ENCODE data around the gene DCC.

Gene DCC

GRCh38 chr18:52422985-52423601, 83.1 kb downstream of the DCC start:
- Histone ChIP-seq H3K27ac (no peak overlapping the region), H3K79me2 (no peaks in the 10 kb centered on the region), H3K9me3 (ENCODE audit: control insufficient read depth, low read length) (peaks cover 2% of the 10 kb centered on the region), H3K36me3 (ENCODE audit: control insufficient read depth, insufficient read depth, low read length) (no peaks in the 10 kb centered on the region), H3K27me3 (ENCODE audit: control insufficient read depth, insufficient read depth, low read length) (no peaks in the 10 kb centered on the region), H2AFZ (no peak overlapping the region), H3K4me3 (ENCODE audit: low read depth, low read length) (no peak overlapping the region), H3K9ac (no peak overlapping the region), H3K4me1 (no peaks in the 10 kb centered on the region), H3K4me2 (ENCODE audit: low read length) (no peak overlapping the region)
- no peak for TF ChIP-seq CTCF (IDR thresholded peaks at IDR 0.05)

- H3K27ac ChIP-seq = no peak overlapping the region
- H3K4me3 ChIP-seq (ENCODE audit: low read depth, low read length) = no peak overlapping the region
- no peak overlapping the region for H3K9ac ChIP-seq
- no peak overlapping the region for H3K4me2 ChIP-seq (ENCODE audit: low read length)
- TF ChIP-seq CTCF (IDR thresholded peaks at IDR 0.05) = no peak
- H3K9me3 ChIP-seq (ENCODE audit: control insufficient read depth, low read length) = peaks cover 2% of the 10 kb centered on the region
- H2AFZ ChIP-seq = no peak overlapping the region
- H3K27me3 ChIP-seq (ENCODE audit: control insufficient read depth, insufficient read depth, low read length) = no peaks in the 10 kb centered on the region
- no peaks in the 10 kb centered on the region for H3K4me1 ChIP-seq
- no peaks in the 10 kb centered on the region for H3K36me3 ChIP-seq (ENCODE audit: control insufficient read depth, insufficient read depth, low read length)
- no peaks in the 10 kb centered on the region for H3K79me2 ChIP-seq
Measured at GRCh38 chr18:52426041-52426440, 86.0 kb downstream of the DCC start.

- H3K79me2 ChIP-seq = no peaks in the 10 kb centered on the region
- peaks cover 2% of the 10 kb centered on the region for H3K9me3 ChIP-seq (ENCODE audit: control insufficient read depth, low read length)
- no peak for TF ChIP-seq CTCF (IDR thresholded peaks at IDR 0.05)
- no peak overlapping the region for H3K4me2 ChIP-seq (ENCODE audit: low read length)
- no peak overlapping the region for H2AFZ ChIP-seq
- H3K27ac ChIP-seq = no peak overlapping the region
- no peak overlapping the region for H3K4me3 ChIP-seq (ENCODE audit: low read depth, low read length)
- no peaks in the 10 kb centered on the region for H3K36me3 ChIP-seq (ENCODE audit: control insufficient read depth, insufficient read depth, low read length)
- H3K27me3 ChIP-seq (ENCODE audit: control insufficient read depth, insufficient read depth, low read length) = no peaks in the 10 kb centered on the region
- no peak overlapping the region for H3K9ac ChIP-seq
- no peaks in the 10 kb centered on the region for H3K4me1 ChIP-seq
Measured at GRCh38 chr18:52426462-52426861, 86.5 kb downstream of the DCC start.

- H3K4me3 ChIP-seq (ENCODE audit: low read depth, low read length) = no peak overlapping the region
- H3K27me3 ChIP-seq (ENCODE audit: control insufficient read depth, insufficient read depth, low read length) = no peaks in the 10 kb centered on the region
- H3K4me1 ChIP-seq = no peaks in the 10 kb centered on the region
- no peak overlapping the region for H3K27ac ChIP-seq
- no peak overlapping the region for H2AFZ ChIP-seq
- H3K9me3 ChIP-seq (ENCODE audit: control insufficient read depth, low read length) = peaks cover 2% of the 10 kb centered on the region
- H3K36me3 ChIP-seq (ENCODE audit: control insufficient read depth, insufficient read depth, low read length) = no peaks in the 10 kb centered on the region
- H3K9ac ChIP-seq = no peak overlapping the region
- H3K79me2 ChIP-seq = no peaks in the 10 kb centered on the region
- TF ChIP-seq CTCF (IDR thresholded peaks at IDR 0.05) = no peak
- H3K4me2 ChIP-seq (ENCODE audit: low read length) = no peak overlapping the region
Measured at GRCh38 chr18:52427521-52428175, 87.7 kb downstream of the DCC start.

GRCh38 chr18:52431683-52432082, 91.7 kb downstream of the DCC start:
- H3K36me3 ChIP-seq (ENCODE audit: control insufficient read depth, insufficient read depth, low read length) = no peaks in the 10 kb centered on the region
- H3K27ac ChIP-seq = no peak overlapping the region
- H3K4me2 ChIP-seq (ENCODE audit: low read length) = no peak overlapping the region
- no peaks in the 10 kb centered on the region for H3K79me2 ChIP-seq
- no peaks in the 10 kb centered on the region for H3K4me1 ChIP-seq
- H3K4me3 ChIP-seq (ENCODE audit: low read depth, low read length) = no peak overlapping the region
- TF ChIP-seq CTCF (IDR thresholded peaks at IDR 0.05) = no peak
- no peaks in the 10 kb centered on the region for H3K9me3 ChIP-seq (ENCODE audit: control insufficient read depth, low read length)
- no peak overlapping the region for H2AFZ ChIP-seq
- no peaks in the 10 kb centered on the region for H3K27me3 ChIP-seq (ENCODE audit: control insufficient read depth, insufficient read depth, low read length)
- H3K9ac ChIP-seq = no peak overlapping the region
